D721Med (cell line): ENCODE results near the gene AGRN.

ENCODE experiments used
- DNase-seq: peaks from one replicate; pipeline ENCODE4 v3.0.0; 2011; ENCODE audit warnings: low spot score; ENCODE audit not compliant: insufficient read length
- FAIRE-seq: peaks from 2 replicates; lab custom pipeline; 2011; peaks lifted over from hg19 to GRCh38; lab: Jason Lieb, UNC
- TF ChIP-seq, protein P1 (sequence below): IDR thresholded peaks from 2 replicates; pipeline ENCODE4 v1.5.1; 2012; ENCODE audit warnings: mild to moderate bottlenecking, control low read depth; ENCODE audit not compliant: insufficient read depth; ENCODE audit errors: missing control alignments

Gene AGRN

DNA sequence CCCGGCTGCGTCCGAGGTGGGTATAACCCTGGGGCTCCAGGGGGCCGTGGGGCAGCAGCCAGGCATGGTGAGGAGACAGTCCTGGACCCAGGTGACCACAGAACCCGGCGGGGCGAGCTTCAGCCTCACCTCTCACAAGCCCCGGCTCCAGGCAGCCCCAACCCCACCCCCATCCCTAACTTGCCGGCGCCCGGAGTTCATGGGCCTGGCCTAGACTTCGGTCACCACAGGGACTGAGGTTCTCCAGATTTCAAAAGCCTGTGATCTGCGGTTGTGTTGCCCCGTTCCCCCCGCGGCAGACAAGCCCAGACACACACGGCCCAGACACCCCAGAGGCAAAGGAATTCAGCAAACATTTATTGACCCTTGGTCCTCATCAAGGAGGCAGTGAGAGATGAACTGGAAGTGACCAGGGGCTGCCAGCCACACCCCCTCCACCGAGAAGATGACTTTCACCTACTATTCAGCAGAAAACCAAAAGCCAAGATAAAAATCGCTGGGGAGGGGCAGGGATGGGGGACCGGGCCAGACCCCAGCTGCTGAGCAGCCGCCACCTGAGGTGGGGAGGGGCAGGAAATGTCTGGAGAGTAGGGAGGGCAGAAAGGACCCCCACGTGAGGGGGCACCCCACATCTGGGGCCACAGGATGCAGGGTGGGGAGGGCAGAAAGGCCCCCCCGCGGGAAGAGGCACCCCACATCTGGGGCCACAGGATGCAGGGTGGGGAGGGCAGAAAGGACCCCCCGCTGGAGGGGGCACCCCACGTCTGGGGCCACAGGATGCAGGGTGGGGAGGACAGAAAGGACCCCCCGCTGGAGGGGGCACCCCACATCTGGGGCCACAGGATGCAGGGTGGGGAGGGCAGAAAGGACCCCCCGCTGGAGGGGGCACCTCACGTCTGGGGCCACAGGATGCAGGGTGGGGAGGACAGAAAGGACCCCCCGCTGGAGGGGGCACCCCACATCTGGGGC lies 24.0 kb upstream of the AGRN start:
- FAIRE-seq (no peak), DNase-seq (no peak)
- TF ChIP-seq, protein P1, sequence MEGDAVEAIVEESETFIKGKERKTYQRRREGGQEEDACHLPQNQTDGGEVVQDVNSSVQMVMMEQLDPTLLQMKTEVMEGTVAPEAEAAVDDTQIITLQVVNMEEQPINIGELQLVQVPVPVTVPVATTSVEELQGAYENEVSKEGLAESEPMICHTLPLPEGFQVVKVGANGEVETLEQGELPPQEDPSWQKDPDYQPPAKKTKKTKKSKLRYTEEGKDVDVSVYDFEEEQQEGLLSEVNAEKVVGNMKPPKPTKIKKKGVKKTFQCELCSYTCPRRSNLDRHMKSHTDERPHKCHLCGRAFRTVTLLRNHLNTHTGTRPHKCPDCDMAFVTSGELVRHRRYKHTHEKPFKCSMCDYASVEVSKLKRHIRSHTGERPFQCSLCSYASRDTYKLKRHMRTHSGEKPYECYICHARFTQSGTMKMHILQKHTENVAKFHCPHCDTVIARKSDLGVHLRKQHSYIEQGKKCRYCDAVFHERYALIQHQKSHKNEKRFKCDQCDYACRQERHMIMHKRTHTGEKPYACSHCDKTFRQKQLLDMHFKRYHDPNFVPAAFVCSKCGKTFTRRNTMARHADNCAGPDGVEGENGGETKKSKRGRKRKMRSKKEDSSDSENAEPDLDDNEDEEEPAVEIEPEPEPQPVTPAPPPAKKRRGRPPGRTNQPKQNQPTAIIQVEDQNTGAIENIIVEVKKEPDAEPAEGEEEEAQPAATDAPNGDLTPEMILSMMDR: no peak

GRCh38 chr1:996851-997712 lies 22.8 kb upstream of the AGRN start:
- FAIRE-seq (no peak), DNase-seq (no peak)
- TF ChIP-seq, protein P1: no peak

- DNase-seq (no peak), FAIRE-seq (no peak)
- TF ChIP-seq, protein P1: no peak
Observed at GRCh38 chr1:997713-997992, 22.3 kb upstream of the AGRN start.

DNA sequence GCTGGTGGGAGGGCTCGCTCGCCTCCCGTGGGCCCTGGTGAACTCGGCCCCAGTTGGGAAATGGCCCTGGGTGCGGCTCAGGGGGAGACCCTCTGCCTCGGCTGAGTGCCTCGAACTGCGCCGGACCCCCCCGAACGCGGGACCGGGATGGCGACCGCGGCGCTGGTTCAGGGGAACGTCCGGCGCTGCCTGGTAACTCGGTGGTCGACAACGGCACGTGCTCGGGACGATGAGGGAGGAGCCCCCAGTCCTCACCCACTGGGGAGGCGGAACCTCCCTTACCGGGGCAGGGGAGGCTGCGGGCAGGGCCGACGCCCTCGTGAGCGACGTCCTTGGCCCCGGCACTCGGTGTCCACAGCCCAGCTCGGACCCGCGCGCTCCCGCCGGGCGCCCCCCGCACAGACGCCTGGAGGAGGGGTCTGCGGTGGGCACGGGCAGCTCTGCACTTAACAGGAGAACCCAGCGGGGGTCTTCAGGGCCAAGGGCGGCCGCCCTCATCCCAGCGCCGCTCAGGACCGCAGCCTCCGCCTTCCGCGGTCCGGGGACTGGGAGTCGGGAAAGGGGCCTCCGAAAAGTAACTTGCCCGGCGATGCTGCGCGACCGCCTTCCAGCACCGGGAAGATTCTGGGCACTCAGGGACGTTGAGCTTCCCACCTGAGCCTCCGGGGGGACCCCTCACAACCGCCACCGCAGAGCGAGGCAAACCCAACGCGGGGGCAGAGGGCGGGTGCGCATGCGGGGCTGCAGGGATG lies 21.8 kb upstream of the AGRN start:
- DNase-seq (no peak), FAIRE-seq (no peak)

DNA sequence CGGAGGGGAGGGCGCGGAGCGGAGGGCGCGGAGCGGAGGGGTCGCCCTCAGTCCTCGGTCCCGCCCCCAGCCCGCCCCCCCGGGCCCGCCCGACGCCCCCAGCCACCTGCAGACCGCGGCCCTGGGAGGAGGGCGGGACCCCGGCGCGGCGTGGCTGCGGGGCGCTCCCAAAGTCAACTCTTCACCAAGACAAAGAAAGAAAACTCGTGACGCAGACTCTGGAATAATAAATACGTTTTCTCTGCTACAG lies 21.2 kb upstream of the AGRN start:
- no peak for FAIRE-seq
- TF ChIP-seq, protein P1: no peak
- DNase-seq: no peak

More for the DNA sequence above, 21.8 kb upstream of the AGRN start:
- TF ChIP-seq, protein P1: no peak

- FAIRE-seq (no peak), DNase-seq (no peak)
- TF ChIP-seq, protein P1: no peak
Observed at GRCh38 chr1:998995-999724, 20.8 kb upstream of the AGRN start.
